PC-3 (cell line): ENCODE measurements around the gene CLCA2. TPM values are rescaled to one million over a fixed set of nuclear protein-coding genes. Genes with fewer than 3 reads are reported as not detected.

Experiments
- ATAC-seq: fragments of 200-7000 bp; cut with Tn5 transposase; 2 replicates; pipeline ENCODE4 v1.9.1; 2020; ENCODE audit warnings: mild to moderate bottlenecking, moderate library complexity
- BruUV-seq: library from RNA; stranded (reverse); fragments of 400-500 nt; replicated peaks from 2 replicates; lab custom pipeline; 2021; lab: Mats Ljungman, UMichigan
- CTCF ChIA-PET: fragments of 300-600 bp; sonication (Branson Sonifier 250); formaldehyde crosslinking; loops from one replicate; lab custom pipeline; 2022; ENCODE audit warnings: antibody characterized with exemption; lab: Charles Lee
- POLR2A ChIA-PET: fragments of 300-600 bp; sonication (Branson Sonifier 250); formaldehyde crosslinking; loops from one replicate; lab custom pipeline; 2022; ENCODE audit warnings: antibody characterized with exemption; ENCODE audit not compliant: unreplicated experiment; lab: Charles Lee
- DNase-seq: peaks from one replicate; pipeline ENCODE4 v3.0.0-alpha.2; 2015
- H2AFZ ChIP-seq: fragments of 300-600 bp; sonication (generic); 2 replicates; pipeline ENCODE4 v1.6.0; 2016; ENCODE audit warnings: antibody characterized with exemption, low read length
- H3F3A ChIP-seq: fragments of 300-600 bp; sonication (generic); one replicate; pipeline ENCODE4 v1.6.0; 2017; ENCODE audit warnings: antibody characterized with exemption, low read length, control low read depth, mild to moderate bottlenecking; ENCODE audit not compliant: unreplicated experiment
- H3K27ac ChIP-seq: fragments of 300-600 bp; sonication (generic); 2 replicates; pipeline ENCODE4 v1.5.1; 2016; ENCODE audit warnings: mild to moderate bottlenecking, low read length
- H3K27me3 ChIP-seq: fragments of 300-600 bp; sonication (generic); 2 replicates; pipeline ENCODE4 v1.6.1; 2016; ENCODE audit warnings: low read length, mixed read lengths
- H3K36me3 ChIP-seq: fragments of 300-600 bp; sonication (generic); 2 replicates; pipeline ENCODE4 v1.6.1; 2016; ENCODE audit warnings: low read depth, mixed run types, low read length, mixed read lengths
- H3K4me1 ChIP-seq: fragments of 300-600 bp; sonication (generic); 2 replicates; pipeline ENCODE4 v1.5.1; 2016; ENCODE audit warnings: low read length; ENCODE audit not compliant: insufficient read depth
- H3K4me2 ChIP-seq: fragments of 300-600 bp; sonication (generic); 2 replicates; pipeline ENCODE4 v1.6.0; 2016; ENCODE audit warnings: low read length
- H3K4me3 ChIP-seq: fragments of 300-600 bp; sonication (generic); 2 replicates; pipeline ENCODE4 v1.5.1; 2016; ENCODE audit warnings: mild to moderate bottlenecking, low read length, mixed read lengths
- H3K79me2 ChIP-seq: fragments of 300-600 bp; sonication (generic); 2 replicates; pipeline ENCODE4 v1.6.1; 2017; ENCODE audit warnings: low read length, mixed read lengths
- H3K9ac ChIP-seq: fragments of 300-600 bp; sonication (generic); 2 replicates; pipeline ENCODE4 v1.6.0; 2016; ENCODE audit warnings: mild to moderate bottlenecking, low read length
- H3K9me2 ChIP-seq: fragments of 300-600 bp; sonication (generic); replicated peaks from 2 replicates; pipeline ENCODE4 v1.6.1; 2016; ENCODE audit warnings: mixed run types, low read length, mixed read lengths
- H3K9me3 ChIP-seq: fragments of 300-600 bp; sonication (generic); 2 replicates; pipeline ENCODE4 v1.6.1; 2016; ENCODE audit warnings: low read length, mixed read lengths
- H4K20me1 ChIP-seq: fragments of 300-600 bp; sonication (generic); 2 replicates; pipeline ENCODE4 v1.6.1; 2016; ENCODE audit warnings: low read length, mixed read lengths
- CTCF ChIP-seq: fragments of 300-600 bp; sonication (generic); conservative IDR thresholded peaks from 2 replicates; pipeline ENCODE4 v1.5.1; 2017; ENCODE audit warnings: antibody characterized with exemption, low read depth, mild to moderate bottlenecking, low read length
- EZH2 ChIP-seq: fragments of 300-600 bp; sonication (generic); IDR thresholded peaks from one replicate; pipeline ENCODE4 v1.6.1; 2017; ENCODE audit warnings: antibody characterized with exemption, mild to moderate bottlenecking, low read length; ENCODE audit not compliant: unreplicated experiment
- EZH2phosphoT487 ChIP-seq: fragments of 300-600 bp; sonication (generic); IDR thresholded peaks from 2 replicates; pipeline ENCODE4 v1.6.1; 2018; ENCODE audit warnings: mild to moderate bottlenecking, antibody characterized with exemption, low read length, borderline replicate concordance
- intact Hi-C: fragments of 100-400 bp; cut with micrococcal nuclease; formaldehyde crosslinking; loops from 2 replicates; pipeline ENCODE4 v1.9.0; 2023
- total RNA-seq: library from RNA; depleted of rRNA; stranded (reverse); fragments of >200 nt; gene quantifications from 2 replicates; pipeline ENCODE4 v1.2.3, GENCODE V29; 2014

CLCA2 gene
- total RNA-seq, 1 experiment from 2014 or later, result 0.22 TPM

- H3K4me3 ChIP-seq, result no peak overlapping the region
- POLR2A ChIA-PET, result no interaction called here
- no peaks in the 10 kb centered on the region for H3K4me1 ChIP-seq
- no peaks in the 10 kb centered on the region for H3K9me3 ChIP-seq
- H3K9ac ChIP-seq, result no peak overlapping the region
- no peak for ATAC-seq
- no peak for DNase-seq
- no peak overlapping the region for H2AFZ ChIP-seq
- no peaks in the 10 kb centered on the region for H3K9me2 ChIP-seq
- no peaks in the 10 kb centered on the region for H3F3A ChIP-seq
- BruUV-seq, result no TSS peak
- H3K79me2 ChIP-seq, result no peaks in the 10 kb centered on the region
- H3K27ac ChIP-seq, result no peak overlapping the region
- H4K20me1 ChIP-seq, result no peaks in the 10 kb centered on the region
- intact Hi-C loops, result no loop called here
- CTCF ChIA-PET, result no interaction called here
- TF ChIP-seq EZH2phosphoT487, result no peak
- TF ChIP-seq EZH2, result no peak
- TF ChIP-seq CTCF, result no peak
- H3K4me2 ChIP-seq, result no peak overlapping the region
- no peaks in the 10 kb centered on the region for H3K27me3 ChIP-seq
- peaks cover 10% of the 10 kb centered on the region; the same call in 1 of the 2 replicates for H3K36me3 ChIP-seq
Observed at GRCh38 chr1:86377341-86377740, 46.6 kb upstream of the CLCA2 start.

DNA sequence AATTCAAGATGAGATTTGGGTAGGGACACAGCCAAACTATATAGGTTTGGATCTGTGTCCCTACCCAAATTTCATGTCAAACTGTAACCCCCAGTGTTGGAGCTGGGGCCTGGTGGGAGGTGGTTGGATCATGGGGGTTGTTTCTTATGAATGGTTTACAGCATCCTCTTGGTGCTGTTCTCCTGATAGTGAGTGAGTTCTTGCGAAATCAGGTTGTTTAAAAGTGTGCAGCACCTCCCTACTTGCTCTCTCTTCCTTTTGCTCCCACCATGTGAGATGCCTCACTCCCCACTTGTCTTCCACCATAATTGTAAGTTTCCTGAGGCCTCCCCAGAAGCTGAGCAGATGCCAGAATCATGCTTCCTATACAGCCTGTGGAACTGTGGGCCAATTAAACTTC lies 45.2 kb upstream of the CLCA2 start:
- no peaks in the 10 kb centered on the region for H4K20me1 ChIP-seq
- no peak overlapping the region for H3K4me2 ChIP-seq
- intact Hi-C loops, result no loop called here
- H3K9me2 ChIP-seq, result no peaks in the 10 kb centered on the region
- ChIA-PET POLR2A (no interaction called here), CTCF (no interaction called here)
- H3K36me3 ChIP-seq, result peaks cover 10% of the 10 kb centered on the region; the same call in 1 of the 2 replicates
- H3K27me3 ChIP-seq, result no peaks in the 10 kb centered on the region
- no peak overlapping the region for H3K4me3 ChIP-seq
- no peak overlapping the region for H3K27ac ChIP-seq
- BruUV-seq, result no TSS peak
- TF ChIP-seq EZH2phosphoT487, result no peak
- no peak for TF ChIP-seq EZH2
- no peak for TF ChIP-seq CTCF
- H3K9ac ChIP-seq, result no peak overlapping the region
- no peak overlapping the region for H2AFZ ChIP-seq
- H3K9me3 ChIP-seq, result no peaks in the 10 kb centered on the region
- H3K4me1 ChIP-seq, result no peaks in the 10 kb centered on the region
- no peak for DNase-seq
- no peak for ATAC-seq
- no peaks in the 10 kb centered on the region for H3K79me2 ChIP-seq
- H3F3A ChIP-seq, result no peaks in the 10 kb centered on the region

DNA sequence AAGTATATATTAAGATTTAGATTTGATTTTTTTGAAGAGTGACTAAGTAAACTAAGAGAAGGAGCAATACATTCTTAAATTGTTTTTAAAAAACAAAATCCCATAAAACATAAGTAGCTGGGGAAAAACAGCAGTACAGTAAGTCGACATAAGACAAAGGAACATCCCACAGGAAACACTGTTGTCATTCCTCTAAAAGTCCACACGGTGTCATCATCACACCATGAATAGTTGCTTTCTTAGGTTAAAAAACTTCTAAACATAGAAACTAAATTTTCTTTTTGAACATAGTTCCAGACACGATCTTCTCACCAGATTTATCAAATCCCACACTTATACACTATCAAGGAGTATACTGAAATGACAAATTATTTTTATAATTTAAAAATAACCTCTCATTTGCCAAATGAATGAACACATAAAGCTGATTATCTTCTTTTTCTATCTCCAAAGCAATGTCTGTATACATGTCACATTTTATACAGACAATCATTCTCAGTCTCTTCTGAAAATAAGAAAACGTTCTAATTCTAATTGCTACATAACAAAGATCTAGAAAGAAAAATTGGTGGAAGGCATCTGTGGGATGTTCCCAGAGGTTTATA lies 43.6 kb upstream of the CLCA2 start:
- Histone ChIP-seq H3K27me3 (no peaks in the 10 kb centered on the region), H3K27ac (no peak overlapping the region), H3K9me3 (no peaks in the 10 kb centered on the region), H2AFZ (no peak overlapping the region), H3K9ac (no peak overlapping the region; the same call in 1 of the 2 replicates), H3K79me2 (no peaks in the 10 kb centered on the region), H3K9me2 (no peaks in the 10 kb centered on the region), H3K4me3 (no peak overlapping the region), H3K4me1 (no peaks in the 10 kb centered on the region), H3K36me3 (peaks cover 10% of the 10 kb centered on the region; the same call in 1 of the 2 replicates), H3K4me2 (no peak overlapping the region), H4K20me1 (no peaks in the 10 kb centered on the region), H3F3A (no peaks in the 10 kb centered on the region)
- ChIA-PET CTCF (interaction anchor here (0.6 to 1.5 kb wide), 2 partner anchors 122 to 321 kb away, joined by 3 to 7 read pairs; no protein-coding TSS in a partner anchor), POLR2A (no interaction called here)
- DNase-seq (peak; percentile 76), ATAC-seq (peak; percentile 62; the same call in 1 of the 2 replicates)
- TF ChIP-seq EZH2phosphoT487 (no peak), EZH2 (no peak), CTCF (peak; percentile 84)
- intact Hi-C loops, result loop anchor here (1.0 to 10.0 kb wide), 6 partner anchors 38 to 362 kb away; no protein-coding TSS in a partner anchor
- BruUV-seq, result no TSS peak
